ENCODE measurements around the gene TNS4. TPM values are rescaled to one million over a fixed set of nuclear protein-coding genes. Genes with fewer than 3 reads are reported as not detected.

Gene TNS4
- total and polyA plus RNA-seq, 2 donors (not counting 1 experiment from before 2014, with no cell fraction given), result not detected

DNA sequence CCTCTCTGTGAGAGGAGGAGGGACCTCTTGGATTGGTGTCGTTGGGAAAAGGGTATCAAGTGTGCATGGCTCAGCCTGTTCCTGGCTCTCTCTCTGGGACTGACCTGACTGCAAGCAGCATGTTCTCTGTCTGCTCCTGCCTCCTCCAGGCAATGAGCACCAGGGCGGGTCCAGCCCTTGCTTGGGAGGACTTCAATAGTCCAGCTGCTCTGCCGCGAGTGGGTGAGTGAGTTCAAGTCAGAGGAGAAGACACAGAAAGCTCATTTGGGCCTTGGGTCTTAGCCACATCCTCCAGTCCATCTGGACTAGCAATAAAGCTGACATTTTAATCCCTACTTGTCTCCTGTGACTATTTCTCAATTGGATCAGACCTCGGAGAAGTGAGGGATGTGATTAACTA lies 25.2 kb upstream of the TNS4 start:
- POLR2A ChIA-PET, result no interaction called here
- Histone ChIP-seq H3K4me1 (ENCODE audit: control insufficient read depth in 2 of 2, insufficient read depth in 2 of 2, low read length in 2 of 2) (peaks cover 15 to 16% of the 10 kb centered on the region in 2 donors), H3K4me2 (replicated peaks; ENCODE audit: low read depth, low read length, poor library complexity, severe bottlenecking) (no peak overlapping the region), H3K36me3 (replicated peaks in 1 of 2; ENCODE audit: control extremely low read depth in 1 of 2, control insufficient read depth in 1 of 2, extremely low read depth in 1 of 2, insufficient read depth in 2 of 2, low read length in 1 of 2) (peaks cover 0 to 14% of the 10 kb centered on the region in 2 experiments), H3K9ac (ENCODE audit: low read length) (no peak overlapping the region), H3K27ac (ENCODE audit: low read length in 2 of 2) (no peak overlapping the region), H3K79me2 (ENCODE audit: control insufficient read depth, insufficient read depth, low read length) (no peaks in the 10 kb centered on the region), H2AFZ (ENCODE audit: insufficient read depth, low read depth, low read length, poor library complexity, severe bottlenecking) (no peak overlapping the region), H3K4me3 (ENCODE audit: control extremely low read depth in 1 of 5, extremely low read depth in 1 of 5, insufficient read depth in 1 of 5, low read depth in 2 of 5, low read length in 4 of 5) (no peak overlapping the region), H4K20me1 (ENCODE audit: control insufficient read depth, insufficient read depth, low read length, poor library complexity, severe bottlenecking) (no peaks in the 10 kb centered on the region), H3K27me3 (replicated peaks in 1 of 4; ENCODE audit: control extremely low read depth in 1 of 4, control insufficient read depth in 3 of 4, insufficient read depth in 4 of 4, low read length in 3 of 4) (no peaks in the 10 kb centered on the region), H3K9me3 (ENCODE audit: control extremely low read depth in 1 of 3, control insufficient read depth in 2 of 3, insufficient read depth in 1 of 3, low read length in 2 of 3) (peaks cover 0 to 12% (median 4%) of the 10 kb centered on the region in 3 donors)
- 91% methylated on average over 3 of the region's 5 CpGs for WGBS (ENCODE audit: insufficient coverage)
- intact Hi-C loops (cut with micrococcal nuclease), result no loop called here
- TF ChIP-seq, protein P1, sequence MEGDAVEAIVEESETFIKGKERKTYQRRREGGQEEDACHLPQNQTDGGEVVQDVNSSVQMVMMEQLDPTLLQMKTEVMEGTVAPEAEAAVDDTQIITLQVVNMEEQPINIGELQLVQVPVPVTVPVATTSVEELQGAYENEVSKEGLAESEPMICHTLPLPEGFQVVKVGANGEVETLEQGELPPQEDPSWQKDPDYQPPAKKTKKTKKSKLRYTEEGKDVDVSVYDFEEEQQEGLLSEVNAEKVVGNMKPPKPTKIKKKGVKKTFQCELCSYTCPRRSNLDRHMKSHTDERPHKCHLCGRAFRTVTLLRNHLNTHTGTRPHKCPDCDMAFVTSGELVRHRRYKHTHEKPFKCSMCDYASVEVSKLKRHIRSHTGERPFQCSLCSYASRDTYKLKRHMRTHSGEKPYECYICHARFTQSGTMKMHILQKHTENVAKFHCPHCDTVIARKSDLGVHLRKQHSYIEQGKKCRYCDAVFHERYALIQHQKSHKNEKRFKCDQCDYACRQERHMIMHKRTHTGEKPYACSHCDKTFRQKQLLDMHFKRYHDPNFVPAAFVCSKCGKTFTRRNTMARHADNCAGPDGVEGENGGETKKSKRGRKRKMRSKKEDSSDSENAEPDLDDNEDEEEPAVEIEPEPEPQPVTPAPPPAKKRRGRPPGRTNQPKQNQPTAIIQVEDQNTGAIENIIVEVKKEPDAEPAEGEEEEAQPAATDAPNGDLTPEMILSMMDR (IDR thresholded peaks at IDR 0.05), result no peak
- no peak for TF ChIP-seq EZH2 (IDR thresholded peaks at IDR 0.05; ENCODE audit: borderline replicate concordance, insufficient read depth, low read depth, low read length, poor library complexity, severe bottlenecking)
- CTCF ChIA-PET, result interaction anchor here (1.0 to 1.7 kb wide), 4 partner anchors 83 to 175 kb away, joined by 3 to 4 read pairs (median 3); no protein-coding TSS in a partner anchor
- H3K4me1 Mint-ChIP-seq, result peaks cover 25% of the 10 kb centered on the region
- peaks cover 8% of the 10 kb centered on the region for H3K9me3 Mint-ChIP-seq (ENCODE audit: insufficient read depth)
- H3K4me3 Mint-ChIP-seq, result no peak overlapping the region
- no peaks in the 10 kb centered on the region for H3K27me3 Mint-ChIP-seq
- H3K27ac Mint-ChIP-seq, result no peak overlapping the region
- DNase-seq (no peak), ATAC-seq (ENCODE audit: low read depth) (no peak)

DNA sequence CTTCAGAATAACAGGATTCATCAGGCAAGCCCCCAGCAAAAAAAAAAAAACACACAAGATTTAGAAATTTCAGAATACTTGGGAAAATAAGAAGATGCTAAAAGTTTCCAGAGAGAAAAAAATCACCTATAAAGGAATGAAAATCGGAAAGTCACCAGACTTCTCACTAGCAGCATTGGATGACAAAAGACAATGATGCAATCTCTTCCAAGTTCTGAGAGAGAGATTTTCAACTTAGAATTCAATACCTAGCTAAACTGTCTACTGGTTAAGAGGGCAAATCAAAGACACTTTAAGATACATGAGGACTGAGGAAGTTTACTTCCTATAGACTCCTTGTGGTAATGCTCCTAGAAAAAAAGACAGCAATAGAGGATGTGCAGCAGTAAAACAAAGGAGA lies 23.9 kb upstream of the TNS4 start:
- no peak overlapping the region for H3K27ac Mint-ChIP-seq
- POLR2A ChIA-PET, result no interaction called here

More for the DNA sequence above, 23.9 kb upstream of the TNS4 start:
- Histone ChIP-seq H3K27me3 (replicated peaks in 1 of 4; ENCODE audit: control extremely low read depth in 1 of 4, control insufficient read depth in 3 of 4, insufficient read depth in 4 of 4, low read length in 3 of 4) (no peaks in the 10 kb centered on the region), H3K79me2 (ENCODE audit: control insufficient read depth, insufficient read depth, low read length) (no peaks in the 10 kb centered on the region), H3K9ac (ENCODE audit: low read length) (no peak overlapping the region), H4K20me1 (ENCODE audit: control insufficient read depth, insufficient read depth, low read length, poor library complexity, severe bottlenecking) (no peaks in the 10 kb centered on the region), H3K9me3 (ENCODE audit: control extremely low read depth in 1 of 3, control insufficient read depth in 2 of 3, insufficient read depth in 1 of 3, low read length in 2 of 3) (peaks cover 0 to 12% (median 4%) of the 10 kb centered on the region in 3 donors), H3K36me3 (replicated peaks in 1 of 2; ENCODE audit: control extremely low read depth in 1 of 2, control insufficient read depth in 1 of 2, extremely low read depth in 1 of 2, insufficient read depth in 2 of 2, low read length in 1 of 2) (peaks cover 0 to 22% of the 10 kb centered on the region in 2 experiments), H3K4me3 (ENCODE audit: control extremely low read depth in 1 of 5, extremely low read depth in 1 of 5, insufficient read depth in 1 of 5, low read depth in 2 of 5, low read length in 4 of 5) (no peak overlapping the region), H3K4me1 (ENCODE audit: control insufficient read depth in 2 of 2, insufficient read depth in 2 of 2, low read length in 2 of 2) (peaks cover under 1 to 3% of the 10 kb centered on the region in 2 donors), H3K27ac (ENCODE audit: low read length in 2 of 2) (no peak overlapping the region), H3K4me2 (replicated peaks; ENCODE audit: low read depth, low read length, poor library complexity, severe bottlenecking) (no peak overlapping the region), H2AFZ (ENCODE audit: insufficient read depth, low read depth, low read length, poor library complexity, severe bottlenecking) (no peak overlapping the region)
- Mint-ChIP-seq H3K4me3 (no peak overlapping the region), H3K4me1 (peaks cover 15% of the 10 kb centered on the region), H3K27me3 (no peaks in the 10 kb centered on the region), H3K9me3 (ENCODE audit: insufficient read depth) (peaks cover 8% of the 10 kb centered on the region)
- ATAC-seq (ENCODE audit: low read depth) (no peak), DNase-seq (no peak)
- intact Hi-C loops (cut with micrococcal nuclease), result no loop called here
- TF ChIP-seq, protein P1 (IDR thresholded peaks at IDR 0.05), result no peak
- TF ChIP-seq EZH2 (IDR thresholded peaks at IDR 0.05; ENCODE audit: borderline replicate concordance, insufficient read depth, low read depth, low read length, poor library complexity, severe bottlenecking), result no peak
- WGBS (ENCODE audit: insufficient coverage), result no CpG with 5 or more reads among the region's 1 CpG
- CTCF ChIA-PET, result interaction anchor here (0.8 to 1.3 kb wide), 6 partner anchors 14 to 164 kb away, joined by 3 to 5 read pairs (median 4); no protein-coding TSS in a partner anchor

Data from B cell (primary cell).